ENCODE results near the gene GLP1R.

DNA sequence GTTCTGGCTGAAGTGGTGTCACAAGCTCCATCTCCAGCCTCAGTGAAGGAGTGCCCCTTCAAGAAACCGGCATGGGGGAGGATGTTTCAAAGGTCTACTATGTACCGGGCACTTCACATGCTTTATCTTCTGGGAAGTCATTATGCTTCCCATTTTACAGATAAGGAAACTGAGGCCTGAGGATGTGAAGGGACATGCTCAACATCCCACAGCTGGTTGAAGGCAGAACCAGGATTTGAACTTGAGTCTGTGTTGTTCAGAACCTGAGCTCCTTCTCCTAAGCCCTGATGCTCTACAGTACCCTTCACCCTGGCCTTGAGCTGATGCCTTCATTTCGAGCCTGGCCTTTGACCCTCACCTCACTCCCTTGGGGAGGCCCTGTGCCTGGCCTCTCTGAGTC, 13.0 kb downstream of the GLP1R start:
- TF ChIP-seq, protein P1, sequence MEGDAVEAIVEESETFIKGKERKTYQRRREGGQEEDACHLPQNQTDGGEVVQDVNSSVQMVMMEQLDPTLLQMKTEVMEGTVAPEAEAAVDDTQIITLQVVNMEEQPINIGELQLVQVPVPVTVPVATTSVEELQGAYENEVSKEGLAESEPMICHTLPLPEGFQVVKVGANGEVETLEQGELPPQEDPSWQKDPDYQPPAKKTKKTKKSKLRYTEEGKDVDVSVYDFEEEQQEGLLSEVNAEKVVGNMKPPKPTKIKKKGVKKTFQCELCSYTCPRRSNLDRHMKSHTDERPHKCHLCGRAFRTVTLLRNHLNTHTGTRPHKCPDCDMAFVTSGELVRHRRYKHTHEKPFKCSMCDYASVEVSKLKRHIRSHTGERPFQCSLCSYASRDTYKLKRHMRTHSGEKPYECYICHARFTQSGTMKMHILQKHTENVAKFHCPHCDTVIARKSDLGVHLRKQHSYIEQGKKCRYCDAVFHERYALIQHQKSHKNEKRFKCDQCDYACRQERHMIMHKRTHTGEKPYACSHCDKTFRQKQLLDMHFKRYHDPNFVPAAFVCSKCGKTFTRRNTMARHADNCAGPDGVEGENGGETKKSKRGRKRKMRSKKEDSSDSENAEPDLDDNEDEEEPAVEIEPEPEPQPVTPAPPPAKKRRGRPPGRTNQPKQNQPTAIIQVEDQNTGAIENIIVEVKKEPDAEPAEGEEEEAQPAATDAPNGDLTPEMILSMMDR (optimal IDR thresholded peaks at IDR 0.05 in 1 of 3, IDR thresholded peaks at IDR 0.05 in 1 of 3, conservative IDR thresholded peaks at IDR 0.05 in 1 of 3; ENCODE audit: extremely low read depth in 1 of 3, insufficient read depth in 2 of 3, low read length in 3 of 3), result no peak
- TF ChIP-seq EZH2 (IDR thresholded peaks at IDR 0.05; ENCODE audit: low read length), result no peak

Data from keratinocyte (primary cell).